ENCODE measurements around the gene ACAN.
A peak's percentile ranks its signal among the peaks of the same experiment; 100 is the strongest.

The ACAN gene

DNA sequence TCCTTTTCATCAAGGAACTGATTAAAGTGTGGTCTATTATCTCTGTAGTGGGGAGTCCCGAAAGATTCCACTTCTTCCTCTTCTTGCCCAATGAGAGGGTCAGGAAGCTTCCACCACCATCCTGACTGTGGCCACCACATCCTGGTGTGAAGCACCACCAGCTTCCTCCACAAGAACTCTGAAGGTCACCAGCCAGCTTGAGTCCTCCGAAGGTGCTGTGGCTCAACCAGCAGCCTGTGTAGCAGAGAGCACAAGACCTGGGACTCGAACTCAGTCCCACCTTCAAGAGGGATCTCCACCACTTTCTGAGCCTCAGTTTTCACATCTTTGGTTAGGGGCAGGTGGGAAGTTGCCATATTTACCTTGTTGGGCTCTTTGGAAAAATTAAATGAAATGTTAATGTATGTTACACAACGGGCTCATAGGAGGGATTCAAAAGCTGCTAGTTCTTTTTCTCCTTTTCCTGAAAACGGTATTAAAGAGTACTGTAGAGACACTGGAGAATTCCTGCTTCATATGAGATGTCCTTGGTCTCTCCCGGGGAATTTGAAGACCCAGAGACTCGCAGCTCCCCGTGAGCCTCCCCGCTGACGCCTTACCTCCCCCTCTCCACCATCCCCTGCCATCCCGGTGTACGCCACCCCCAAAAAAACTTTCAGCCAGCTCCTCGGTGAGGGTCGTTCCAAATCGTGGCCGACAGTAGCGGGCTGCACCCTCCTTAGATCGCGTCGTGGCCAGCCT is 816 bp upstream of the ACAN start:
- DNase-seq: no peak

DNA sequence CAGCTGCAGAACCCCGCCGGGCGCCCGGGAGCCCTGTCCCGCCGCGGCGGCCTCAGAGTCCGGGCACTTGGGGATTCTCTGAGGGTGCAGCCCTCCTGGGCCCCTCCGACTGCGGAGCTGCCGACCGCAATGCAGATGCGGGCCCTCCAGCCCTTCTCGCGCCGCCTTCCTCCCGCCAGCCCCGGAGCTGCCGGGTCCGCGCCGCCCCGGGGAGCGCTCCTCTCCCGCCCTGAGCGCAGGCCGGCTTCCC is 320 bp upstream of the ACAN start:
- no peak for DNase-seq

DNA sequence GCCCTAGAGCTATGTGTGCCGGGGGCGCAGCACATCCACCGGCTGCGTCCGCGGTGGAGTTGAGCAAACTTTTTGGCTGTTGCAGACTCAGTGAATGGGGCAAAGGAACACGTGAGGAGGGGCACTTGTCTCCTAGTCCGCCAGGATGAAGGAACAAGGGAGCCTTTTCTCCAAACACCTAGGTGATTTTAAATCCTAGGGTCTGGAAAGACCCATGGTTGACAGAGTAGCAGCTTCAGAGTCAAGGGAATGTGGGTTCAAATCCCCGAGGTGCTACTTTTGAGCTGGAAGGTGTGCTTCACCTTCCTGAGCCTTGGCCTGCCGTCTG is 648 bp downstream of the ACAN start:
- DNase-seq: no peak

DNA sequence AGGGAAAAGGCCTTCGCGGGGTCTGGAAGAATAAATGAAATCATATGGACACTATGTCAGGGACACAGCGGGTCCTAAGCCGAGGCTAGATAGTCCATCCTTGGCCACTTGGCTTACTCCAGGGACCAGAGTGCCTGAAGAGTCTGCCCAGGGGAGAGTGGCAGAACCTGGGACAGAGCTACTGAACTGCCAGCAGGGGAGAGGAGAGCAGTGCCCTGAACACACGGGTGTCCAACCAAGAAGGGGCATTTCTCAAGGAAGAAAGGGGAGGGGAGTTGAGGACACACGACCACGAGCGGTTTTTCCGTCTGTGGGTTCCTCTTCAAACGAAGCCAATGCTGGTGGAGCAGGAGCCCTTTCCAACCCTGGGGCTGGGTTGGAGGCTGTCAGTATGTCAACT is 1.0 kb downstream of the ACAN start:
- DNase-seq: no peak

GRCh38 chr15:88805031-88805780 is 2.0 kb downstream of the ACAN start:
- DNase-seq: no peak

GRCh38 chr15:88810446-88810845 is 7.2 kb downstream of the ACAN start:
- peak; percentile 68 for DNase-seq

DNA sequence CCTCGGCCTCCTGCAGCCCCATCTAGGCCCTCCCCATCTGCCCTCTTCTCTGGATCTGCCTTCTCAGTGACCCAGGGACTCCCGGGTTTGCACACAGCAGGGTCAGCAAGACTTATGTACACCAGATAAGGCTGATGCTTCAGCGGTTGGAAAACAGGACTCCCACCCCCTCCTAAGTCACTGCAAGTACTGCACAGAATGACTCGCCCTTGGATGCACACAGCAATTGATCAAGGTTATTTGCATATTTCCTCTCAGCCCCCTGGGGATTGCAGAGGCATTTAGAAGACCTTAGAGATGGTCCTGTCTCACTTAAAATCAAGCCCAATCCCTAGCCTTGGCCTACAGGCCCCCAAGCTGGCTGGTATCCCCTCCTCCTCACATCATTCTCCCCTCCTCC is 8.9 kb downstream of the ACAN start:
- DNase-seq: peak; percentile 60

- DNase-seq: no peak
These were observed 10.7 kb downstream of the ACAN start for GRCh38 chr15:88813960-88814359.

DNA sequence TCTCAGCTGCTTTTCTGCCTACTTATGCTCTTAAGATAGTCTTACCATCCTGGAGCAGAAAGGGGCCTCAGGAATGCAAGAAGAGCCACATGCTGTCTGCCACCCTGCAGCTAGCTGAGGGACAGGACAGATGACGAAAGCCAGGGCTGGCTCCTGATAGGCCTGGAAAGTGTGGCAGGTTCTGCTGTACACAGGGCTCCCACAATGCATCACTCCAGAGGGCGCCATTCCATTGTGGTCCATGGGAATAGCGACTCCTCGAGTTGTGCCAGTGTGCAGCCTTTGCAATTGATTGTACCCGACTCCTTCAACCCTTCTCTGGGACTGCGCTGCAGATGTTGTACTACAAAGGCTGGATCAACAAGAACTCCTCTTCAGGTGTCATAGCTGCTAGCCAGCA is 11.2 kb downstream of the ACAN start:
- no peak for DNase-seq

GRCh38 chr15:88818920-88819319 is 15.7 kb downstream of the ACAN start:
- DNase-seq: no peak

- DNase-seq: no peak
These were observed 18.8 kb downstream of the ACAN start for GRCh38 chr15:88821993-88822392.

DNA sequence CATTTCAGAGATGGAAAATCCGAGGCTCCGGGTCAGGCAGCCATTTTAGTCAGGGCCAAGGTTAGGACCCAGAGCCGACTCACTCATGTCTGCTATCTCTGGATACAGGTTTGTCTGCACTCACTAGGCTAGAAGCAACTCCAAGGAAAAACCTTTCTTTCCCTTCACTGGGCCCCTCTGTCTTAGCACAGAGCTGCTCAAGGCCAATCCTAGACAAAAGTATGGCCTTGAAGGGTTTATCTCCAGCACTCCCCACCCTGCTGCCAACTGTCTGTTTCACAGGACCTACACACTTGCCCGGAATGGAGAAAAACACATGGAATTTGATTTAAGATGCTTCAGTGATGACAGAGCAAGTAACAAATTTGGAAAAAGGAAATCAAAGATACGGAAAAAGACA is 25.6 kb downstream of the ACAN start:
- peak; percentile 36 for DNase-seq

GRCh38 chr15:88830016-88830415 is 26.8 kb downstream of the ACAN start:
- no peak for DNase-seq

- DNase-seq: peak; percentile 14
These were observed 29.8 kb downstream of the ACAN start for GRCh38 chr15:88832820-88833730.

- DNase-seq: peak; percentile 11
These were observed 30.5 kb downstream of the ACAN start for GRCh38 chr15:88833731-88834100.

DNA sequence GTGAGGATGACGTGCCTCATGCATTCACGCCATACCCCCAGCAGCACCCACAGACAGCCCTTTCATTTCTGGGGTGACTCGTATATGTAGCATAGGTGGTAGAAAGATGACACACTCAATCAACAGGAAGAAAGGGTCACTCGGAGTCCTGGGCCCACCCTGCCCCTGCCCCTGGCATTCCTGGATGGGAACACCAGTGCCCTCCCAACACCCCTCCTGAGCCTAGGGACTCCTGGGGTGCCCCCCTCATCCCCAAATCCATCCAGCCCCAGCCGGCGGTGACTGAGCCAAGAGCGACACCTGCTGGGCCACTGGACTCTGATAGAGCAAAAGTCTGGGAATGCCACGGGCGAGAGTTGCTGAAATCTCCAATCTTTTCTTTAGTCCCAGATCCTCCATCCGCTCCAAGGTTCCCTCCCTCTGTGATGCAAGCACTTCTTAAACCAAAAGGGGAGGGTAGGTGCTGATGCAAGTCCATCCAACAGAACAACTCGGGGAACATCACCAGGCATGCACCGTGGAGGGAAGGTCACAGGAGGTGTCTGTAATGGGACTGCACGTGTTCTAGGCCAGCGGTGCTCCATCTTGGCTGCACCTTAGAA is 31.1 kb downstream of the ACAN start:
- peak; percentile 67 for DNase-seq

- DNase-seq: peak; percentile 20
These were observed 31.9 kb downstream of the ACAN start for GRCh38 chr15:88835119-88835518.

- peak; percentile 52 for DNase-seq
These were observed 32.4 kb downstream of the ACAN start for GRCh38 chr15:88835646-88836045.

GRCh38 chr15:88838667-88839066 is 35.4 kb downstream of the ACAN start:
- no peak for DNase-seq

GRCh38 chr15:88839146-88839545 is 35.9 kb downstream of the ACAN start:
- no peak for DNase-seq

DNA sequence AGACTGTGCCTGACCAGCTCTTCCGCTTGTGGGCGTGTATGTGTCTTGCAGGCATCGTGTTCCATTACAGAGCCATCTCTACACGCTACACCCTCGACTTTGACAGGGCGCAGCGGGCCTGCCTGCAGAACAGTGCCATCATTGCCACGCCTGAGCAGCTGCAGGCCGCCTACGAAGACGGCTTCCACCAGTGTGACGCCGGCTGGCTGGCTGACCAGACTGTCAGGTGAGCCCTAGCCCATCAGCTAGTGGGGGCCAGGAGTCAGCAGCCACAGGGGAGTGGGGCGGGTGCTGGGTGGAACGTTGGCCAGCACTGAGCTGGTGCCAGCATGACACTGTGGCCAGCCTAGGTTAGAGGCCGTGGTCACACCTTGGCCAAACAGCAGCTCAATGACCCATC is 36.7 kb downstream of the ACAN start:
- no peak for DNase-seq

GRCh38 chr15:88841236-88841635 is 38.0 kb downstream of the ACAN start:
- peak; percentile 29 for DNase-seq

- no peak for DNase-seq
These were observed 38.9 kb downstream of the ACAN start for GRCh38 chr15:88842156-88842555.

DNA sequence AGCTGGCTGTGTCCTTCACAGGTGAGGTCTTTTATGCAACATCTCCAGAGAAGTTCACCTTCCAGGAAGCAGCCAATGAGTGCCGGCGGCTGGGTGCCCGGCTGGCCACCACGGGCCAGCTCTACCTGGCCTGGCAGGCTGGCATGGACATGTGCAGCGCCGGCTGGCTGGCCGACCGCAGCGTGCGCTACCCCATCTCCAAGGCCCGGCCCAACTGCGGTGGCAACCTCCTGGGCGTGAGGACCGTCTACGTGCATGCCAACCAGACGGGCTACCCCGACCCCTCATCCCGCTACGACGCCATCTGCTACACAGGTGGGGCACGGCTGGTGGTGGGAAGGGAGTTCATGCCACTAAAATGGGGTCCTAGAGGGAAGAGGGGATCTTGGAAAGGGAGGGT is 40.1 kb downstream of the ACAN start:
- no peak for DNase-seq

All from fibroblast of skin of right biceps (primary cell).